GM21390 (cell line): Measurements from ENCODE around the gene GSN.

ENCODE experiments used
- ATAC-seq: cut with Tn5 transposase; IDR thresholded peaks from one replicate; pipeline ENCODE4 v1.9.1; 2021; ENCODE audit not compliant: unreplicated experiment

The GSN gene

GRCh38 chr9:121348221-121348620, 80.3 kb downstream of the GSN start:
- no peak for ATAC-seq

- ATAC-seq: no peak
Measured at GRCh38 chr9:121349009-121349408, 81.0 kb downstream of the GSN start.

GRCh38 chr9:121350036-121350435, 82.1 kb downstream of the GSN start:
- no peak for ATAC-seq

GRCh38 chr9:121350993-121351561, 83.1 kb downstream of the GSN start:
- ATAC-seq: no peak

- peak; percentile 97 for ATAC-seq
Measured at GRCh38 chr9:121353241-121354061, 85.5 kb downstream of the GSN start.

- peak; percentile 9 for ATAC-seq
Measured at GRCh38 chr9:121354141-121354540, 86.2 kb downstream of the GSN start.

- ATAC-seq: no peak
Measured at GRCh38 chr9:121354762-121355161, 86.8 kb downstream of the GSN start.

- ATAC-seq: no peak
Measured at GRCh38 chr9:121357011-121357410, 89.0 kb downstream of the GSN start.

- no peak for ATAC-seq
Measured at GRCh38 chr9:121358751-121359150, 90.8 kb downstream of the GSN start.

GRCh38 chr9:121359351-121360294, 91.7 kb downstream of the GSN start:
- ATAC-seq: no peak

GRCh38 chr9:121360601-121361374, 92.8 kb downstream of the GSN start:
- no peak for ATAC-seq

GRCh38 chr9:121362813-121363621, 95.1 kb downstream of the GSN start:
- ATAC-seq: no peak

GRCh38 chr9:121363622-121363961, 95.6 kb downstream of the GSN start:
- no peak for ATAC-seq

GRCh38 chr9:121364077-121364476, 96.1 kb downstream of the GSN start:
- no peak for ATAC-seq

GRCh38 chr9:121364886-121365285, 96.9 kb downstream of the GSN start:
- no peak for ATAC-seq

- no peak for ATAC-seq
Measured at GRCh38 chr9:121365564-121365963, 97.6 kb downstream of the GSN start.

GRCh38 chr9:121366611-121367192, 98.7 kb downstream of the GSN start:
- no peak for ATAC-seq

GRCh38 chr9:121367306-121368137, 99.6 kb downstream of the GSN start:
- ATAC-seq: no peak

- no peak for ATAC-seq
Measured at GRCh38 chr9:121368138-121368522, 100.2 kb downstream of the GSN start.
